NCI-H1930 (cell line): ENCODE data around the gene CAPN7.

Source experiments
- DNase-seq, 2 experiments: peaks; one replicate each; lab custom pipeline; 2025; lab: John Stamatoyannopoulos, UW

Gene CAPN7

DNA sequence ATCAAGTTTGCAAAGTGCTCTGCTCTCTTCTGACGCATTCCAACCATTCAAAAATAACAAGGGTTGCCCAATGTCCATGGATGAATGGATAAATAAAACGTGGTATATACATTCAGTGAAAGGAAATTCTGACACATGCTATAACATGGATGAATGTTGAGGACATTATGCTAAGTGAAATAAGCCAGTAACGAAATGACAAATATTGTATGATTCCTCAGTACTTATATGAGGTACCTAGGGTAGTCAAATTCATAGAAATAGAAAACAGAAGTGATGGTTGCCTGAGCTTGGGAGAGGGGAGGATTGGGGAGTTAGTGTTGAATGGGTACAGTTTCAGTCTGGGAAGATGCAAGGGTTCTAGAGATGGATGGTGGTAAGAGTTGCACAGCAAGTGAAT lies 92.5 kb downstream of the CAPN7 start:
- no peak for DNase-seq

- DNase-seq = no peak
These were observed 93.0 kb downstream of the CAPN7 start for GRCh38 chr3:15299036-15299435.

GRCh38 chr3:15300323-15301078 lies 94.5 kb downstream of the CAPN7 start:
- DNase-seq = no peak

DNA sequence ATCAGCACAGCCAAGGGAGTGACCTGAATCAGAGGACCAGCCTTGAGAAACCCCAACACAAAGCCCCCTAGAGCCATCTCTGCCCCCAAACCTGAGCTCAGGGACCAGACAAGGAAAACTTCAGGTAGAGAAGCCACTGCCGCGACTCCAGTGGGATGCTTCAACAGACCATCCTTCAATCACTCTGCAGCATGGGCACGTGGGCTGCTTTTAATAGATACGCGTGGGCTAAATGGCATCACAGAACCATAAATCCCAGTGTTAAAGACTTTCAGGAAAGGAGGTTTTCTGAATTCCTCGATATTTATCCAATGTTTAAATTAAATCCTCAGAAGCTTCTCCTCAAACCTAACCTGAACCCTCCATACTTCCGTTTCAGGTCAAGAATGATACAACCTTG lies 95.7 kb downstream of the CAPN7 start:
- no peak for DNase-seq
